HG02588 (cell line): ENCODE results near the gene MOCS3.
A peak's percentile ranks its signal among the peaks of the same experiment; 100 is the strongest.

Experiments
- ATAC-seq: cut with Tn5 transposase; IDR thresholded peaks from one replicate; pipeline ENCODE4 v1.9.1; 2021; ENCODE audit warnings: mild to moderate bottlenecking, moderate library complexity; ENCODE audit not compliant: unreplicated experiment

The MOCS3 gene

DNA sequence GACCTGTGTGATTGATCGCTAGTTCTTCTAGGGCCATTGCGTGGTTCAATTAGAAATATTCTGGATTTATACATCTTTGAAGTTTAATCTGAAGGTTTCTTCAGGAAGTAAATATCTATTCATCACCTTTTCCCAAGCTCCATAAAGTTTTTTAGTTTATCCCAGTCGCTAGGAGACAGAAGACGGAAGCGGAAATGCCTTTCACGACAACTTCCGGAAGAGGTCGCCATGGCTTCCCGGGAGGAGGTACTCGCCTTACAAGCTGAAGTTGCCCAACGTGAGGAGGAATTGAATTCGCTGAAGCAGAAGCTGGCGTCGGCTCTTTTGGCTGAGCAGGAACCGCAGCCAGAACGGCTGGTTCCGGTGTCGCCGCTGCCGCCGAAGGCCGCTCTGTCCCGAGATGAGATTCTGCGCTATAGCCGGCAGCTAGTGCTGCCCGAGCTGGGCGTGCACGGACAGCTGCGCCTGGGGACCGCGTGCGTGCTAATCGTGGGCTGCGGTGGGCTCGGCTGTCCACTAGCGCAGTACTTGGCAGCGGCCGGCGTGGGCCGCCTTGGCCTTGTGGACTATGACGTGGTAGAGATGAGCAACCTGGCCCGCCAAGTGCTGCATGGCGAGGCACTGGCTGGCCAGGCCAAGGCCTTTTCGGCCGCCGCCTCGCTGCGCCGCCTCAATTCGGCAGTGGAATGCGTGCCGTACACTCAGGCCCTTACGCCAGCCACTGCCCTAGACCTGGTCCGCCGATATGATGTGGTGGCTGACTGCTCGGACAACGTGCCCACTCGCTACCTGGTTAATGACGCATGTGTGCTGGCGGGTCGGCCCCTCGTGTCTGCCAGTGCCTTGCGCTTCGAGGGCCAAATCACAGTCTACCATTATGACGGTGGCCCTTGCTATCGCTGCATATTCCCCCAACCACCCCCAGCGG lies at the start of gene MOCS3:
TSS of gene MOCS3 (plus strand) at position 204 of the 928 bp plus-strand sequence. CDS start at position 229, 25 bp downstream.
- peak; percentile 70 for ATAC-seq

- ATAC-seq = no peak
Observed at GRCh38 chr20:50909413-50909812, 49.2 kb upstream of the MOCS3 start.

DNA sequence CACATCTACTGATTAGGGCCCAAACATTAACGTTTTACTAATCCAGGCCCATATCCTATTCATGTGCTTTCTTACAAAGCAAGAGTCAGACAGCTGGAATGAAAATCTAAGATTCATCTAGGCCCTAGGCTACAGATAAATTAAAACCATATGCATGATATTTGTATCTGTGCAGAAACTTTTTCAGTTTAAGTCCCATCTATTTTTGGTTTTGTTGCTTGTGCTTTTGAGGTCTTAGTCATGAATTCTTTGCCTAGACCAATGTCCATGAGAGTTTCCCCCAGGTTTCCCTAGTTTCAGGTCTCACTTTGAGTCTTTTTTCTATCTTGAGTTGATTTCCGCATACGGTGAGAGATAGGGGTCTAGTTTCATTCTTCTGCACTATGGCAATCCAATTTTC lies 47.6 kb upstream of the MOCS3 start:
- no peak for ATAC-seq

DNA sequence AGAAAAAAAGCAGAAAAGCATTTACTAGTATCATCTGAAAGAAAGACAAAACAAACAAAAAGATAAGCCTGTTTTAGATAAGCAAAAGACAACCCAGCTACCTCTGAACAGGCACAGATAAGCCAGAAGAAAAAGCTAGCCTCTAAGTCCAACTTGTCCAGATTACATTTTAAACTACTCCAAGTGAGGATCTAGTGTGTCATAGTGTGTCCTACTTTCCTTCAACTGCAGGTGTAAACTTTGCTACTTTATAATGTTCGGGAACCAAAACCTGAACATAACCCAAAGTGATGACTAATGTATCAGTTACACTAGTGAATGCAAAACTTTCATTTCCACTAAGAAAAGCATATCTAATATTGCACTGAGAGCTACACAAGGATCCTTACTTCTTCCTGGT lies 46.9 kb upstream of the MOCS3 start:
- ATAC-seq = peak; percentile 55

GRCh38 chr20:50913690-50914375 lies 44.8 kb upstream of the MOCS3 start:
- no peak for ATAC-seq

- ATAC-seq = no peak
Observed at GRCh38 chr20:50915424-50915823, 43.2 kb upstream of the MOCS3 start.

GRCh38 chr20:50916257-50916656 lies 42.4 kb upstream of the MOCS3 start:
- ATAC-seq = no peak

DNA sequence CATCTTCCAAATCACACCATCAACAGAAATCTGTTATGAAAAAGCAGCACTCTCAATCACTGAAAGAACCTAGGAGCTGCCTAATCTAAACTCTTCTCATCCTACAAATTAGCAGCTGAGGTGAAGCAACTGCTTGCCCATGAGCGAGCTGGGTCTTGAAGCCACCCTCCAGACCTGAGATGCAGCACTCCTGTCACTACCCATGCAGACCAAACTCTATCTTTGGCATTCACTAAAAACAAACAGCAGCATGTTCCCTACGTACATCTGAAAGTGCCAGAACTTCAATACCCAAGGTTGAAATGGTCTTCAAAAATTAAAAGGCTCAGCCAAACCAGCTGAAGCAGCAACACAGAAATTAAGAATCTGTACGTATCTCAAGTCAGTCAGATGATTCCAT lies 41.7 kb upstream of the MOCS3 start:
- no peak for ATAC-seq

DNA sequence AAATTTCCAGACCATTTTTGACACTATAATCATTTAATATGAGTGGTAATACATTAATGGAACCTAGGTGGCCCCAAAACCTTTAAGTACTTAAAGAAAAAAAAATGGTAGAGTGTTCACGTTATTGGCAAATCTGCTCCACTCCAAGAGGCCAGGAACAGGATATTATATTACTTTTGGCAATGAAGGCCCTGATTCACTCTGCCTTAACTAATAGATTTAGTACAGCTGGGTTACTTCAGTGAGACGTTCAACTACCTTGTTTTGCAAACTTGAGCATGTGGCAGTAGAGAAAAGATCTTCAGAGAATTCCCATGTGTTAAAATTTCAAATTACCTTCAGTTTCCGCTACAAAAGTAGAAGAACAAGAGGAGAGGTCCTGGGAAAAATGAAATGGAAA lies 40.2 kb upstream of the MOCS3 start:
- ATAC-seq = no peak

- ATAC-seq = no peak
Observed at GRCh38 chr20:50919567-50919966, 39.1 kb upstream of the MOCS3 start.

DNA sequence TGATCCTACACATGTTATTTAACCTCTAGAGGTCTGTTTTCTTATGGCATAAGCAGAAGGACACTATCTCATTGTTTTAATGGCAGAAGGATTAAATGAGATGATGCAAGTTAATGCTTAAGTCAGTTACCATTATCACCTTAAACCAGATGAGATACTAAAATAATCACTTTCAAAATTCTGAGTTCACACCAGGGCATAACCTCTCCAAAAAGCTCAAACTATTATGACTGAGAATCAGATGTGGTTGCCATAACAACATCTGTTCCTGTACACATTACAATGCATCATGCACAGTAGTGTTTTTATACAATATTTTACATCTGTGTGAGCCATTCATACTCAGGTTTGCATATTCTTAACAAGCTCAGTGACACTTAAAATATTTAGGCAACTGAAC lies 37.6 kb upstream of the MOCS3 start:
- no peak for ATAC-seq

DNA sequence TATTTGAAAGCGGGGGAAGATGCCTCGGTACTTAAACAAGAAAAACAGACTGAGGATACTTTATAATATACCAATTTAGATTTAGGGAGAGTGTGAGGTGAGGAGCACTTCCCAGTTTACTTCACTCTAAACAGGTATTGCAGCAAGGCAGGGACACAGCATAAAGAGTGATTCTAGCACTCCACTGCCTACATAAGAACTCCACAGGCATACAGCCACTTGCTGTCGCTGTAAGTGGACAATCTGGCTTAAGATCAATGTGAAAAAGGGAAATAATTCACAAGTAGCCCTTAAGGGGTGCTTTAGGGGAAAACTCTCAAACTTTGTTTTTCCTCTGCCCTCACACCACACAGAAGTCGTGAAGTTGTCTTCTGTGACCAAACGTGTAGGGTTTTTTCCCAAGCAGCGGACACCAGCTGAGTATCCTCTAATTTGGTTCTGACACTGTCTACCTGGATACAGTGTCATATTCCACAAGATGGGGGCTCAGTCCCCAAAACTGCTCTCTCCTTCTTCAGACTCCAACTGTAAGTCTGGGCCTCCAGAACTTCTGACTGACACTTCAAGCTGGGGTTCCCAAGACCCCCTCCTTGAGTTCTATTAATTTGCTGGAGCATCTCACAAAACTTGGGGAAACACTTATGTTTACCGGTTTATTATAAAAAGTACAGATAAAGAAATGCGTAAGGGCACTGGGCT lies 36.7 kb upstream of the MOCS3 start:
- no peak for ATAC-seq

GRCh38 chr20:50924261-50924920 lies 34.2 kb upstream of the MOCS3 start:
- ATAC-seq = no peak

GRCh38 chr20:50926530-50926929 lies 32.1 kb upstream of the MOCS3 start:
- no peak for ATAC-seq

GRCh38 chr20:50928469-50928868 lies 30.1 kb upstream of the MOCS3 start:
- ATAC-seq = no peak

GRCh38 chr20:50929299-50930138 lies 29.1 kb upstream of the MOCS3 start:
- peak; percentile 46 for ATAC-seq

- peak; percentile 17 for ATAC-seq
Observed at GRCh38 chr20:50930139-50930975, 28.3 kb upstream of the MOCS3 start.

DNA sequence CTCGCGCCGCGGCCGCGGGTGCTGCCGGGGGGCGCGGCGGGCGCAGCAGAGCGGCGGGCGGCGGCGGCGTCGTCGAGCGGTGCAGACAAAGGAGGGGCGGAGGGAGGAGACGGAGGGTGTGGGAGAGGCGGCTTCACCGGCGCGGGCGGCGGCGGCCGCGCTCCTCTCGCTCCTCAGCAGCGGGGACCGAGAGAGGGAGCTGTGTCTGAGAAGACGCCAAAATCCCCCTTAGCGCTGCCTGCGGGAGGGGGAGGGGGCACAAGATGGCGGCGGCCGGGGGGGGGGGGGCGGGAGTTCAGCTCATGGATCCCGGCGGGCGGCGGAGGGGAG lies 27.7 kb upstream of the MOCS3 start:
- ATAC-seq = peak; percentile 23

- ATAC-seq = peak; percentile 66
Observed at GRCh38 chr20:50931306-50932015, 27.2 kb upstream of the MOCS3 start, which contains the start of gene ADNP. TSS of gene ADNP (minus strand) at chr20:50931437. CDS start at chr20:50903996, 27,441 bp downstream.
